ENCODE results near the gene ATXN7L1. TPM values are rescaled to one million over a fixed set of nuclear protein-coding genes. Genes with fewer than 3 reads are reported as not detected.

Gene ATXN7L1
- total and polyA plus RNA-seq, 2 of the 8 experiments (the other 6 are each of a cell fraction or from before 2014, with no cell fraction given) = 14.3 to 34.0 TPM

DNA sequence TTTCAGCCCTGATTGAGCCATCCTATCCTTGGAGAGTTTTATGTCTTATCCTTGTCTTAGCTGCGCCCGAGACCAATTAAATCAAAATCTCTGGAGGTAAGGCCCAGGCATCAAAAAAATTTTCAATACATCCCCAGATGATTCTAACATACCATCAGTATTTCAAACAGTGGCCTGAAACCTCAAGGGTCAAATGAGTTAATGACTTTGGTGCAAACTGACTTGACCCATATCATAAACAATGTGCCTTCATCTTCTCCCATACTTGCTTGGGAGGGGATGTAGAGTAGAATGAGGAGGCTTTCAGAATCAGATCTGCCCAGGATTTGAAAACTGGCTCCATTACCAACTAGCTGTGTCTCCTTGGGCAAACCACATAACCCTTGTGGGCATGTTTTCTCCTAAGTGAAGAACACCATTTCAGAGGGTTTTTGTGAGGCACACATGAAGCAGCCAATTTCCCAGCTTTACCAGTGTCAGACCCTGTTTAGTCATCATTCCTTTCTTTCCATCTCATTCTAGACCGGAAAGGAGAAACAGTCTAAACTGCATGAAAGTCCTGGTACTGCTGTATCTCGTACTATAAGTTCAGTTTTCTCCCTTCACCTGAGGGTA is 35.7 kb upstream of the ATXN7L1 start (continued):
- TF ChIP-seq, protein P1, sequence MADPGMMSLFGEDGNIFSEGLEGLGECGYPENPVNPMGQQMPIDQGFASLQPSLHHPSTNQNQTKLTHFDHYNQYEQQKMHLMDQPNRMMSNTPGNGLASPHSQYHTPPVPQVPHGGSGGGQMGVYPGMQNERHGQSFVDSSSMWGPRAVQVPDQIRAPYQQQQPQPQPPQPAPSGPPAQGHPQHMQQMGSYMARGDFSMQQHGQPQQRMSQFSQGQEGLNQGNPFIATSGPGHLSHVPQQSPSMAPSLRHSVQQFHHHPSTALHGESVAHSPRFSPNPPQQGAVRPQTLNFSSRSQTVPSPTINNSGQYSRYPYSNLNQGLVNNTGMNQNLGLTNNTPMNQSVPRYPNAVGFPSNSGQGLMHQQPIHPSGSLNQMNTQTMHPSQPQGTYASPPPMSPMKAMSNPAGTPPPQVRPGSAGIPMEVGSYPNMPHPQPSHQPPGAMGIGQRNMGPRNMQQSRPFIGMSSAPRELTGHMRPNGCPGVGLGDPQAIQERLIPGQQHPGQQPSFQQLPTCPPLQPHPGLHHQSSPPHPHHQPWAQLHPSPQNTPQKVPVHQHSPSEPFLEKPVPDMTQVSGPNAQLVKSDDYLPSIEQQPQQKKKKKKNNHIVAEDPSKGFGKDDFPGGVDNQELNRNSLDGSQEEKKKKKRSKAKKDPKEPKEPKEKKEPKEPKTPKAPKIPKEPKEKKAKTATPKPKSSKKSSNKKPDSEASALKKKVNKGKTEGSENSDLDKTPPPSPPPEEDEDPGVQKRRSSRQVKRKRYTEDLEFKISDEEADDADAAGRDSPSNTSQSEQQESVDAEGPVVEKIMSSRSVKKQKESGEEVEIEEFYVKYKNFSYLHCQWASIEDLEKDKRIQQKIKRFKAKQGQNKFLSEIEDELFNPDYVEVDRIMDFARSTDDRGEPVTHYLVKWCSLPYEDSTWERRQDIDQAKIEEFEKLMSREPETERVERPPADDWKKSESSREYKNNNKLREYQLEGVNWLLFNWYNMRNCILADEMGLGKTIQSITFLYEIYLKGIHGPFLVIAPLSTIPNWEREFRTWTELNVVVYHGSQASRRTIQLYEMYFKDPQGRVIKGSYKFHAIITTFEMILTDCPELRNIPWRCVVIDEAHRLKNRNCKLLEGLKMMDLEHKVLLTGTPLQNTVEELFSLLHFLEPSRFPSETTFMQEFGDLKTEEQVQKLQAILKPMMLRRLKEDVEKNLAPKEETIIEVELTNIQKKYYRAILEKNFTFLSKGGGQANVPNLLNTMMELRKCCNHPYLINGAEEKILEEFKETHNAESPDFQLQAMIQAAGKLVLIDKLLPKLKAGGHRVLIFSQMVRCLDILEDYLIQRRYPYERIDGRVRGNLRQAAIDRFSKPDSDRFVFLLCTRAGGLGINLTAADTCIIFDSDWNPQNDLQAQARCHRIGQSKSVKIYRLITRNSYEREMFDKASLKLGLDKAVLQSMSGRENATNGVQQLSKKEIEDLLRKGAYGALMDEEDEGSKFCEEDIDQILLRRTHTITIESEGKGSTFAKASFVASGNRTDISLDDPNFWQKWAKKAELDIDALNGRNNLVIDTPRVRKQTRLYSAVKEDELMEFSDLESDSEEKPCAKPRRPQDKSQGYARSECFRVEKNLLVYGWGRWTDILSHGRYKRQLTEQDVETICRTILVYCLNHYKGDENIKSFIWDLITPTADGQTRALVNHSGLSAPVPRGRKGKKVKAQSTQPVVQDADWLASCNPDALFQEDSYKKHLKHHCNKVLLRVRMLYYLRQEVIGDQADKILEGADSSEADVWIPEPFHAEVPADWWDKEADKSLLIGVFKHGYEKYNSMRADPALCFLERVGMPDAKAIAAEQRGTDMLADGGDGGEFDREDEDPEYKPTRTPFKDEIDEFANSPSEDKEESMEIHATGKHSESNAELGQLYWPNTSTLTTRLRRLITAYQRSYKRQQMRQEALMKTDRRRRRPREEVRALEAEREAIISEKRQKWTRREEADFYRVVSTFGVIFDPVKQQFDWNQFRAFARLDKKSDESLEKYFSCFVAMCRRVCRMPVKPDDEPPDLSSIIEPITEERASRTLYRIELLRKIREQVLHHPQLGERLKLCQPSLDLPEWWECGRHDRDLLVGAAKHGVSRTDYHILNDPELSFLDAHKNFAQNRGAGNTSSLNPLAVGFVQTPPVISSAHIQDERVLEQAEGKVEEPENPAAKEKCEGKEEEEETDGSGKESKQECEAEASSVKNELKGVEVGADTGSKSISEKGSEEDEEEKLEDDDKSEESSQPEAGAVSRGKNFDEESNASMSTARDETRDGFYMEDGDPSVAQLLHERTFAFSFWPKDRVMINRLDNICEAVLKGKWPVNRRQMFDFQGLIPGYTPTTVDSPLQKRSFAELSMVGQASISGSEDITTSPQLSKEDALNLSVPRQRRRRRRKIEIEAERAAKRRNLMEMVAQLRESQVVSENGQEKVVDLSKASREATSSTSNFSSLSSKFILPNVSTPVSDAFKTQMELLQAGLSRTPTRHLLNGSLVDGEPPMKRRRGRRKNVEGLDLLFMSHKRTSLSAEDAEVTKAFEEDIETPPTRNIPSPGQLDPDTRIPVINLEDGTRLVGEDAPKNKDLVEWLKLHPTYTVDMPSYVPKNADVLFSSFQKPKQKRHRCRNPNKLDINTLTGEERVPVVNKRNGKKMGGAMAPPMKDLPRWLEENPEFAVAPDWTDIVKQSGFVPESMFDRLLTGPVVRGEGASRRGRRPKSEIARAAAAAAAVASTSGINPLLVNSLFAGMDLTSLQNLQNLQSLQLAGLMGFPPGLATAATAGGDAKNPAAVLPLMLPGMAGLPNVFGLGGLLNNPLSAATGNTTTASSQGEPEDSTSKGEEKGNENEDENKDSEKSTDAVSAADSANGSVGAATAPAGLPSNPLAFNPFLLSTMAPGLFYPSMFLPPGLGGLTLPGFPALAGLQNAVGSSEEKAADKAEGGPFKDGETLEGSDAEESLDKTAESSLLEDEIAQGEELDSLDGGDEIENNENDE (IDR thresholded peaks at IDR 0.05; ENCODE audit: insufficient replicate concordance, low read length) = no peak
- TF ChIP-seq, protein P2, sequence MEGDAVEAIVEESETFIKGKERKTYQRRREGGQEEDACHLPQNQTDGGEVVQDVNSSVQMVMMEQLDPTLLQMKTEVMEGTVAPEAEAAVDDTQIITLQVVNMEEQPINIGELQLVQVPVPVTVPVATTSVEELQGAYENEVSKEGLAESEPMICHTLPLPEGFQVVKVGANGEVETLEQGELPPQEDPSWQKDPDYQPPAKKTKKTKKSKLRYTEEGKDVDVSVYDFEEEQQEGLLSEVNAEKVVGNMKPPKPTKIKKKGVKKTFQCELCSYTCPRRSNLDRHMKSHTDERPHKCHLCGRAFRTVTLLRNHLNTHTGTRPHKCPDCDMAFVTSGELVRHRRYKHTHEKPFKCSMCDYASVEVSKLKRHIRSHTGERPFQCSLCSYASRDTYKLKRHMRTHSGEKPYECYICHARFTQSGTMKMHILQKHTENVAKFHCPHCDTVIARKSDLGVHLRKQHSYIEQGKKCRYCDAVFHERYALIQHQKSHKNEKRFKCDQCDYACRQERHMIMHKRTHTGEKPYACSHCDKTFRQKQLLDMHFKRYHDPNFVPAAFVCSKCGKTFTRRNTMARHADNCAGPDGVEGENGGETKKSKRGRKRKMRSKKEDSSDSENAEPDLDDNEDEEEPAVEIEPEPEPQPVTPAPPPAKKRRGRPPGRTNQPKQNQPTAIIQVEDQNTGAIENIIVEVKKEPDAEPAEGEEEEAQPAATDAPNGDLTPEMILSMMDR (IDR thresholded peaks at IDR 0.05; ENCODE audit: control extremely low read depth in 1 of 3, insufficient read depth in 1 of 3, low read depth in 1 of 3, low read length in 3 of 3) = no peak
- TF ChIP-seq HDAC2 (IDR thresholded peaks at IDR 0.05; ENCODE audit: borderline replicate concordance in 1 of 2, low read depth in 2 of 2, low read length in 2 of 2) (no peak), CBX5 (IDR thresholded peaks at IDR 0.05; ENCODE audit: low read depth, low read length) (no peak)

All from H1 (cell line).